SK-N-SH (cell line): Measurements from ENCODE around the gene TUBB4A. TPM values are rescaled to one million over a fixed set of nuclear protein-coding genes. Genes with fewer than 3 reads are reported as not detected.

ENCODE experiments used
- CTCF ChIA-PET: fragments of 300-600, 350-600 bp; formaldehyde crosslinking; extraction: SDS; loops from one replicate; lab custom pipeline; 2021; lab: Yijun Ruan, JAX
- POLR2A ChIA-PET: fragments of 350-600 bp; sonication (Branson Sonifier 250); formaldehyde crosslinking; extraction: SDS; loops from one replicate; lab custom pipeline; 2020; ENCODE audit warnings: antibody characterized with exemption, inconsistent platforms; lab: Yijun Ruan, JAX
- DNase-seq: peaks from one replicate; pipeline ENCODE4 v3.0.0; 2012
- H2AFZ ChIP-seq: fragments of 200-600 bp; sonication (generic); 2 replicates; pipeline ENCODE4 v1.8.1; 2016; ENCODE audit warnings: antibody characterized with exemption, mild to moderate bottlenecking, low read depth
- H3F3A ChIP-seq: fragments of 200-600 bp; sonication (generic); replicated peaks from 2 replicates; pipeline ENCODE3; 2016; ENCODE audit warnings: antibody characterized with exemption, mild to moderate bottlenecking; ENCODE audit not compliant: insufficient read depth
- H3K27ac ChIP-seq, 2 experiments: fragments of 200-500 bp in 1 of 2; fragments of 200-600 bp in 1 of 2; sonication (Bioruptor generic) in 1 of 2; sonication (generic), shearing (Covaris generic) in 1 of 2; 2 replicates each; pipeline versions ENCODE4 v1.5.1 to v1.6.1; 2014 to 2016; ENCODE audit warnings: low read depth in 2 of 2, inconsistent platforms in 1 of 2, low read length in 1 of 2, mild to moderate bottlenecking in 1 of 2, mixed read lengths in 1 of 2
- H3K27me3 ChIP-seq: fragments of 200-600 bp; sonication (generic), shearing (Covaris generic); 2 replicates; pipeline ENCODE4 v1.6.1; 2016; ENCODE audit warnings: mixed run types; ENCODE audit not compliant: insufficient read depth
- H3K36me3 ChIP-seq, 2 experiments: fragments of 200-500 bp in 1 of 2; fragments of 200-600 bp in 1 of 2; sonication (Bioruptor generic) in 1 of 2; sonication (generic) in 1 of 2; replicated peaks in 1 of 2; 2 replicates each; pipeline versions ENCODE3 to v1.5.1; 2014 to 2016; ENCODE audit warnings: low read length in 1 of 2, mild to moderate bottlenecking in 1 of 2; ENCODE audit not compliant: insufficient read depth in 2 of 2, control insufficient read depth in 1 of 2
- H3K4me1 ChIP-seq, 2 experiments: fragments of 200-500 bp in 1 of 2; fragments of 200-600 bp in 1 of 2; sonication (Bioruptor generic) in 1 of 2; sonication (generic), shearing (Covaris generic) in 1 of 2; 2 replicates each; pipeline versions ENCODE4 v1.5.1 to v1.6.1; 2014 to 2016; ENCODE audit warnings: low read depth in 1 of 2, low read length in 1 of 2, mixed run types in 1 of 2; ENCODE audit not compliant: insufficient read depth in 2 of 2, control insufficient read depth in 1 of 2
- H3K4me2 ChIP-seq: fragments of 200-600 bp; sonication (generic), shearing (Covaris generic); 2 replicates; pipeline ENCODE4 v1.6.1; 2017; ENCODE audit warnings: mixed run types
- H3K4me3 ChIP-seq, 2 experiments: fragments of 200-500 bp in 1 of 2; fragments of 200-600 bp in 1 of 2; sonication (Bioruptor generic) in 1 of 2; sonication (generic), shearing (Covaris generic) in 1 of 2; 2 replicates each; pipeline versions ENCODE4 v1.5.1 to v1.8.1; 2014 to 2016; ENCODE audit warnings: low read depth in 2 of 2, inconsistent platforms in 1 of 2, low read length in 1 of 2, mild to moderate bottlenecking in 1 of 2, mixed read lengths in 1 of 2, moderate library complexity in 1 of 2
- H3K79me2 ChIP-seq: fragments of 200-600 bp; sonication (generic); 2 replicates; pipeline ENCODE4 v1.8.1; 2017; ENCODE audit warnings: mild to moderate bottlenecking; ENCODE audit not compliant: insufficient read depth
- H3K9ac ChIP-seq: fragments of 200-600 bp; sonication (generic); 2 replicates; pipeline ENCODE4 v1.6.1; 2017; ENCODE audit warnings: mixed run types
- H3K9me2 ChIP-seq: fragments of 200-600 bp; sonication (generic); 2 replicates; pipeline ENCODE4 v1.6.1; 2017; ENCODE audit warnings: mixed run types
- H3K9me3 ChIP-seq: fragments of 200-600 bp; sonication (generic); 2 replicates; pipeline ENCODE4 v1.6.1; 2017; ENCODE audit warnings: mixed run types, mild to moderate bottlenecking, moderate library complexity
- H4K20me1 ChIP-seq: fragments of 200-600 bp; sonication (generic); 2 replicates; pipeline ENCODE4 v1.6.1; 2017; ENCODE audit warnings: mild to moderate bottlenecking, mixed run types; ENCODE audit not compliant: insufficient read depth
- CHD2 ChIP-seq: fragments of 150-350 bp; IDR thresholded peaks from 2 replicates; pipeline ENCODE4 v1.6.1; 2018; ENCODE audit warnings: low read length; ENCODE audit not compliant: partially characterized antibody
- EZH2phosphoT487 ChIP-seq: fragments of 200-600 bp; sonication (generic); IDR thresholded peaks from 2 replicates; pipeline ENCODE4 v1.6.1; 2017; ENCODE audit warnings: low read depth, mixed run types, mild to moderate bottlenecking, antibody characterized with exemption, moderate library complexity, borderline replicate concordance
- FOSL2 ChIP-seq: IDR thresholded peaks from 2 replicates; pipeline ENCODE4 v1.4.0; 2012; ENCODE audit warnings: low read depth, mild to moderate bottlenecking, moderate library complexity, borderline replicate concordance
- GATA2 ChIP-seq: sonication (generic); formaldehyde crosslinking; IDR thresholded peaks from 2 replicates; pipeline ENCODE4 v1.5.0; 2020; ENCODE audit warnings: mild to moderate bottlenecking, missing genetic modification reagents
- IRF3 ChIP-seq: fragments of 150-350 bp; IDR thresholded peaks from 2 replicates; pipeline ENCODE4 v1.6.1; 2016; ENCODE audit warnings: mild to moderate bottlenecking, low read depth, low read length
- MEF2A ChIP-seq: IDR thresholded peaks from 2 replicates; pipeline ENCODE4 v1.4.0; 2012; ENCODE audit warnings: low read depth, borderline replicate concordance
- RAD21 ChIP-seq: IDR thresholded peaks from 2 replicates; pipeline ENCODE4 v1.6.1; 2012; ENCODE audit warnings: mild to moderate bottlenecking, low read length
- RCOR1 ChIP-seq: fragments of 150-350 bp; IDR thresholded peaks from 2 replicates; pipeline ENCODE4 v1.6.1; 2017; ENCODE audit warnings: antibody characterized with exemption, low read length
- RXRA ChIP-seq: IDR thresholded peaks from 2 replicates; pipeline ENCODE4 v1.4.0; 2012; ENCODE audit warnings: low read depth, mild to moderate bottlenecking, borderline replicate concordance
- SIN3A ChIP-seq: IDR thresholded peaks from 2 replicates; pipeline ENCODE4 v1.6.1; 2012; ENCODE audit warnings: low read depth, mild to moderate bottlenecking, low read length, moderate library complexity, borderline replicate concordance
- SMC3 ChIP-seq: IDR thresholded peaks from 2 replicates; pipeline ENCODE4 v1.6.1; 2012; ENCODE audit warnings: low read depth, low read length, improper control_type of control experiment
- TCF12 ChIP-seq: IDR thresholded peaks from 2 replicates; pipeline ENCODE4 v1.4.0; 2012
- TEAD4 ChIP-seq: IDR thresholded peaks from 2 replicates; pipeline ENCODE4 v1.4.0; 2012; ENCODE audit warnings: mild to moderate bottlenecking, borderline replicate concordance; ENCODE audit not compliant: insufficient read depth
- USF1 ChIP-seq: IDR thresholded peaks from 2 replicates; pipeline ENCODE4 v1.4.0; 2012; ENCODE audit warnings: low read depth, borderline replicate concordance
- USF2 ChIP-seq: fragments of 150-350 bp; IDR thresholded peaks from 2 replicates; pipeline ENCODE4 v1.6.1; 2017; ENCODE audit warnings: antibody characterized with exemption, low read length, low read depth, borderline replicate concordance
- YY1 ChIP-seq: IDR thresholded peaks from 2 replicates; pipeline ENCODE4 v1.4.0; 2012; ENCODE audit warnings: low read depth, mild to moderate bottlenecking
- ZBTB33 ChIP-seq: IDR thresholded peaks from 2 replicates; pipeline ENCODE4 v1.4.0; 2012; ENCODE audit warnings: low read depth, borderline replicate concordance
- WGBS: methylation state at CpG from one replicate; pipeline ENCODE4 v1.1.6; 2017; ENCODE audit warnings: low lambda C conversion rate; 5-methylcytosine and 5-hydroxymethylcytosine counted together
- polyA plus RNA-seq, 3 experiments: library from polyadenylated mRNA; depleted of rRNA; stranded (reverse); fragments of >200 nt; gene quantifications; 2 replicates each; pipeline ENCODE4 v1.2.3, GENCODE V29; 2012

Gene TUBB4A
- polyA plus RNA-seq, 1 of the 3 experiments (the other 2 are of a cell fraction), result 4.5 TPM

GRCh38 chr19:6489278-6490061 lies 12.6 kb downstream of the TUBB4A start:
- TF ChIP-seq TEAD4 (no peak), YY1 (no peak), RAD21 (no peak), SIN3A (no peak), TCF12 (no peak), RXRA (no peak), FOSL2 (no peak), RCOR1 (no peak), GATA2 (CRISPR knock-in tag) (no peak), SMC3 (no peak), MEF2A (no peak), CHD2 (no peak), ZBTB33 (no peak), USF1 (no peak), EZH2phosphoT487 (no peak), USF2 (no peak), IRF3 (no peak)
- TF ChIP-seq, all 33 proteins: peak for 0
- Histone ChIP-seq H3F3A (no peaks in the 10 kb centered on the region), H3K9me3 (no peaks in the 10 kb centered on the region), H3K9me2 (no peaks in the 10 kb centered on the region), H3K36me3 (no peaks in the 10 kb centered on the region), H4K20me1 (no peaks in the 10 kb centered on the region), H3K27ac (no peak overlapping the region), H2AFZ (peak overlapping the region; percentile 46; the same call in 1 of the 2 replicates), H3K79me2 (no peaks in the 10 kb centered on the region), H3K4me3 (no peak overlapping the region), H3K4me2 (peak overlapping the region; percentile 5; the same call in 1 of the 2 replicates), H3K4me1 (no peaks in the 10 kb centered on the region; a peak in 1 of 4 replicates), H3K27me3 (no peaks in the 10 kb centered on the region), H3K9ac (no peak overlapping the region)
- no peak for DNase-seq
- ChIA-PET POLR2A (no interaction called here), CTCF (no interaction called here)
- 32% methylated on average over 15 of the region's 15 CpGs for WGBS
